SK-N-SH treated with all-trans-retinoic acid at 6 μM for 48 hours (cell line): ENCODE results near the gene ZNF33A.
"Not testable (repeated sequence)": the region's sequence is repeated elsewhere in the genome, so short reads cannot be mapped to it uniquely, and the experiment has no call there.

Source experiments
- ATAC-seq: fragments of 200-7000 bp; cut with Tn5 transposase; 3 replicates; pipeline ENCODE4 v1.9.1; 2020; ENCODE audit warnings: mild to moderate bottlenecking, moderate library complexity
- ARNTL ChIP-seq: fragments of 450-650 bp; formaldehyde crosslinking; IDR thresholded peaks from 2 replicates; pipeline ENCODE4 v1.5.0; 2020; ENCODE audit warnings: low read depth, mild to moderate bottlenecking, moderate library complexity, borderline replicate concordance
- CSDC2 ChIP-seq: fragments of 250-450 bp; sonication (Bioruptor Pico); IDR thresholded peaks from 2 replicates; pipeline ENCODE4 v1.5.0; 2020; ENCODE audit warnings: mild to moderate bottlenecking, moderate library complexity
- GLIS3 ChIP-seq: fragments of 250-450 bp; sonication (Bioruptor Pico); IDR thresholded peaks from 2 replicates; pipeline ENCODE4 v1.5.0; 2020; ENCODE audit warnings: mild to moderate bottlenecking, moderate library complexity
- ISL1 ChIP-seq: fragments of 250-450 bp; sonication (Bioruptor Pico); IDR thresholded peaks from 2 replicates; pipeline ENCODE4 v2.1.2; 2022; ENCODE audit warnings: mild to moderate bottlenecking, moderate library complexity
- OSR1 ChIP-seq: fragments of 250-450 bp; sonication (Bioruptor Pico); IDR thresholded peaks from 2 replicates; pipeline ENCODE4 v1.8.0; 2022; ENCODE audit warnings: moderate library complexity, mild to moderate bottlenecking, inconsistent platforms
- PPARA ChIP-seq: fragments of 250-450 bp; sonication (Bioruptor Pico); IDR thresholded peaks from 2 replicates; pipeline ENCODE4 v1.5.0; 2020; ENCODE audit warnings: mild to moderate bottlenecking, borderline replicate concordance
- RARB ChIP-seq: fragments of 250-450 bp; sonication (Bioruptor Pico); IDR thresholded peaks from 2 replicates; pipeline ENCODE4 v1.8.0; 2021; ENCODE audit warnings: mild to moderate bottlenecking, moderate library complexity
- SNAI2 ChIP-seq: fragments of 250-450 bp; sonication (Bioruptor Pico); IDR thresholded peaks from 2 replicates; pipeline ENCODE4 v1.5.0; 2020; ENCODE audit warnings: mild to moderate bottlenecking, moderate library complexity
- TCF4 ChIP-seq: fragments of 250-450 bp; sonication (Bioruptor Pico); IDR thresholded peaks from 2 replicates; pipeline ENCODE4 v1.8.0; 2021; ENCODE audit warnings: mild to moderate bottlenecking, moderate library complexity, borderline replicate concordance
- TOX ChIP-seq: fragments of 250-450 bp; sonication (Bioruptor Pico); IDR thresholded peaks from 2 replicates; pipeline ENCODE4 v1.8.0; 2021; ENCODE audit warnings: mild to moderate bottlenecking, moderate library complexity, borderline replicate concordance
- ZC3H10 ChIP-seq: fragments of 250-450 bp; sonication (Bioruptor Pico); IDR thresholded peaks from 2 replicates; pipeline ENCODE4 v1.5.1; 2021; ENCODE audit warnings: mild to moderate bottlenecking, moderate library complexity
- ZFP3 ChIP-seq: fragments of 250-450 bp; sonication (Bioruptor Pico); IDR thresholded peaks from 2 replicates; pipeline ENCODE4 v1.5.0; 2020; ENCODE audit warnings: mild to moderate bottlenecking, moderate library complexity
- ZFP30 ChIP-seq: fragments of 450-650 bp; formaldehyde crosslinking; IDR thresholded peaks from 2 replicates; pipeline ENCODE4 v1.5.0; 2022; ENCODE audit warnings: mild to moderate bottlenecking, moderate library complexity
- ZNF565 ChIP-seq: fragments of 450-650 bp; formaldehyde crosslinking; conservative IDR thresholded peaks from 2 replicates; pipeline ENCODE4 v1.5.0; 2020; ENCODE audit warnings: low read depth, mild to moderate bottlenecking, moderate library complexity
- ZNF70 ChIP-seq: fragments of 450-650 bp; formaldehyde crosslinking; IDR thresholded peaks from 2 replicates; pipeline ENCODE4 v1.5.0; 2020; ENCODE audit warnings: mild to moderate bottlenecking, moderate library complexity
- ZNF8 ChIP-seq: fragments of 450-650 bp; formaldehyde crosslinking; IDR thresholded peaks from 2 replicates; pipeline ENCODE4 v1.5.0; 2020; ENCODE audit warnings: mild to moderate bottlenecking, moderate library complexity
- TF ChIP-seq, protein P1 (sequence below): fragments of 250-450 bp; sonication (Bioruptor Pico); IDR thresholded peaks from 2 replicates; pipeline ENCODE4 v1.8.0; 2020; ENCODE audit warnings: mild to moderate bottlenecking, moderate library complexity, borderline replicate concordance
- TF ChIP-seq, protein P2 (sequence below): fragments of 250-450 bp; sonication (Bioruptor Pico); IDR thresholded peaks from 2 replicates; pipeline ENCODE4 v1.5.0; 2020; ENCODE audit warnings: mild to moderate bottlenecking, moderate library complexity
- TF ChIP-seq, protein P3 (sequence below): fragments of 250-450 bp; sonication (Bioruptor Pico); IDR thresholded peaks from 2 replicates; pipeline ENCODE4 v1.8.0; 2021; ENCODE audit warnings: low read depth, mild to moderate bottlenecking, moderate library complexity, borderline replicate concordance
- TF ChIP-seq, protein P4 (sequence below): fragments of 250-450 bp; sonication (Bioruptor Pico); IDR thresholded peaks from 2 replicates; pipeline ENCODE4 v1.5.1; 2020; ENCODE audit warnings: low read depth, mild to moderate bottlenecking, moderate library complexity
- TF ChIP-seq, protein P5 (sequence below): fragments of 250-450 bp; sonication (Bioruptor Pico); IDR thresholded peaks from 2 replicates; pipeline ENCODE4 v1.5.1; 2021; ENCODE audit warnings: mild to moderate bottlenecking, moderate library complexity

The ZNF33A gene

DNA sequence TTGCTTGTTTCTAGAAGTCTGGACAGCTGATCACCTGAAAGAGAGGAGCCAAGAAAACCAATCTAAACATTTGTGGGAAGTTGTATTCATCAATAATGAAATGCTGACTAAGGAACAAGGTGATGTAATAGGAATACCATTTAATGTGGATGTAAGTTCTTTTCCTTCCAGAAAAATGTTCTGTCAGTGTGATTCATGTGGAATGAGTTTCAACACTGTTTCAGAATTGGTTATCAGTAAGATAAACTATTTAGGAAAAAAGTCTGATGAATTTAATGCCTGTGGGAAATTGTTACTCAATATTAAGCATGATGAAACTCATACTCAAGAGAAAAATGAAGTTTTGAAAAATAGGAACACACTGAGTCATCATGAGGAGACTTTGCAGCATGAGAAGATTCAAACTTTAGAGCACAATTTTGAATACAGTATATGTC is 43.9 kb downstream of the ZNF33A start (continued):
- TF ChIP-seq TOX, result no peak

DNA sequence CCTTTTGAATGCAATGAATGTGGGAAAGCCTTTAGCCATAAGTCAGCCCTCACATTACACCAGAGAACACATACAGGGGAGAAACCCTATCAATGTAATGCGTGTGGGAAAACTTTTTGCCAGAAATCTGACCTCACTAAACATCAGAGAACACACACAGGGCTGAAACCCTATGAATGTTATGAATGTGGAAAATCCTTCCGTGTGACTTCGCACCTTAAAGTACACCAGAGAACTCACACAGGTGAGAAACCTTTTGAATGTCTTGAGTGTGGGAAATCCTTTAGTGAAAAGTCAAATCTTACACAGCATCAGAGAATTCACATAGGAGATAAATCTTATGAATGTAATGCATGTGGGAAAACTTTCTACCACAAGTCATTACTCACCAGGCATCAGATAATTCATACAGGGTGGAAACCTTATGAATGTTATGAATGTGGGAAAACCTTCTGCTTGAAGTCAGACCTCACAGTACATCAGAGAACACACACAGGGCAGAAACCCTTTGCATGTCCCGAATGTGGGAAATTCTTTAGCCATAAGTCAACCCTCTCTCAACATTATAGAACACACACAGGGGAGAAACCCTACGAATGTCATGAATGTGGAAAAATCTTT is 44.9 kb downstream of the ZNF33A start:
- ATAC-seq, result not testable (repeated sequence)

DNA sequence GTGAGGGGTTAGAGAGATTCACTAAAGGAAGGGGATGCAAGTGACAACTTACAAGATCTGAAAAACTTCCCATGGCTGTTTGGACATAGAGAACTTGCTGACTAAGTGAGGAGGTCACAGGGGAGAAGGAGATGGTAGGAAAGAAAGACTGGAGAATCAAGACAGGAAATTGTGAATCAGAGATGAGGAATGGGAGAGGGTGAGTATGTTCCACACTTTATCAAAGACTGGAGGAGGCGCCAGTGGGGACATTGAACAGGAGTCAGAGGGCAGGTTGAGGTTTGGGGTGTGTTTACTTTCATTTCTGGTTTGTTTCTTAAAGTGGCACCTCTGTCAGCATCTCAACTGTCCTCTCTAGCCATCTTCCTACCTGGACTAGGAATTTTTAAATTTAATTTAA is 59.2 kb downstream of the ZNF33A start:
- peak; percentile 61 for ATAC-seq

DNA sequence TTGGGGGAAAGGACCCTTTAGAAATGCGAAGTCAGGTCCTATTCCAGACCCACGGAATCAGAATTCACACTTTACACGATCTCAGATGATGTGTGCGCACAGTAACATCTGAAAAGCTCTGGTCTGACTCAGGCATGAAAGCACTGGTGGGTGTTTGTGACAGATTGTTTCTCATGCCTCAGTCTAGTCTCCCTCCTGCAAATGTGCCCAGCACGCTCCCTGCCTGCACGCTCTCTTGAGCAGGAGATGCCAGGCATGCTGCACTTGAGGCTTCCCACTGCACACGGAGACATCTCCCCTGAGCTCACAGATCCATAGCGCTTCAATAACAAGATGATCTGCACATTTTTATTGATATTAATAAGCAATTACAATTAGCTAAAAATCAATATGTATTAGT is 60.0 kb downstream of the ZNF33A start:
- TF ChIP-seq, protein P1, sequence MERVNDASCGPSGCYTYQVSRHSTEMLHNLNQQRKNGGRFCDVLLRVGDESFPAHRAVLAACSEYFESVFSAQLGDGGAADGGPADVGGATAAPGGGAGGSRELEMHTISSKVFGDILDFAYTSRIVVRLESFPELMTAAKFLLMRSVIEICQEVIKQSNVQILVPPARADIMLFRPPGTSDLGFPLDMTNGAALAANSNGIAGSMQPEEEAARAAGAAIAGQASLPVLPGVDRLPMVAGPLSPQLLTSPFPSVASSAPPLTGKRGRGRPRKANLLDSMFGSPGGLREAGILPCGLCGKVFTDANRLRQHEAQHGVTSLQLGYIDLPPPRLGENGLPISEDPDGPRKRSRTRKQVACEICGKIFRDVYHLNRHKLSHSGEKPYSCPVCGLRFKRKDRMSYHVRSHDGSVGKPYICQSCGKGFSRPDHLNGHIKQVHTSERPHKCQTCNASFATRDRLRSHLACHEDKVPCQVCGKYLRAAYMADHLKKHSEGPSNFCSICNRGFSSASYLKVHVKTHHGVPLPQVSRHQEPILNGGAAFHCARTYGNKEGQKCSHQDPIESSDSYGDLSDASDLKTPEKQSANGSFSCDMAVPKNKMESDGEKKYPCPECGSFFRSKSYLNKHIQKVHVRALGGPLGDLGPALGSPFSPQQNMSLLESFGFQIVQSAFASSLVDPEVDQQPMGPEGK (CRISPR knock-in tag), result no peak
- TF ChIP-seq ZNF70 (no peak), ZNF8 (CRISPR knock-in tag) (no peak), TCF4 (CRISPR knock-in tag) (no peak), ZC3H10 (CRISPR knock-in tag) (no peak), ISL1 (CRISPR knock-in tag) (no peak), TOX (no peak), GLIS3 (CRISPR knock-in tag) (no peak), RARB (CRISPR knock-in tag) (no peak)

DNA sequence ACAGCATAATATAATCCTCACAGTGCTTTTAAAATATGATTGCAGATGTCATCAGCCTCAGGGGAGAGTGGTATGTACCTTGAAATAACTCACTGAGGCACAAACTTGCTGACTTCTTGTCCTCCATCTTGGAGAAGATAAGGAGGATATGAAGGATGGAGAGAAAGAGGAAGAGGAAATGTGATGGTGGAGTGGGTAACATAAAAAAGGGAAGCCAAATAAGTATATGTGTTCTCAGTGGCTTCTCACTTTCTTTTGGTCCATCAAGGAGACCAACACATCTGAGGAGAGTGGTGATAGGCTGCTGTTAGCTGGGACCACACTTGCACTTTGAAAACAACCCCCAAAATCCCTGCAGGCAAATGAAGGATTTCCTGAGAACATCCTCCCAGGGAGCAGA is 62.1 kb downstream of the ZNF33A start:
- TF ChIP-seq ZNF565 (CRISPR knock-in tag) (no peak), ZNF70 (no peak), ZC3H10 (CRISPR knock-in tag) (no peak), ARNTL (no peak), SNAI2 (CRISPR knock-in tag) (no peak), CSDC2 (no peak), PPARA (CRISPR knock-in tag) (no peak), OSR1 (no peak), RARB (CRISPR knock-in tag) (no peak), ZFP3 (CRISPR knock-in tag) (no peak), ZNF8 (CRISPR knock-in tag) (no peak), TCF4 (CRISPR knock-in tag) (no peak), ZFP30 (CRISPR knock-in tag) (no peak)
- TF ChIP-seq, protein P2, sequence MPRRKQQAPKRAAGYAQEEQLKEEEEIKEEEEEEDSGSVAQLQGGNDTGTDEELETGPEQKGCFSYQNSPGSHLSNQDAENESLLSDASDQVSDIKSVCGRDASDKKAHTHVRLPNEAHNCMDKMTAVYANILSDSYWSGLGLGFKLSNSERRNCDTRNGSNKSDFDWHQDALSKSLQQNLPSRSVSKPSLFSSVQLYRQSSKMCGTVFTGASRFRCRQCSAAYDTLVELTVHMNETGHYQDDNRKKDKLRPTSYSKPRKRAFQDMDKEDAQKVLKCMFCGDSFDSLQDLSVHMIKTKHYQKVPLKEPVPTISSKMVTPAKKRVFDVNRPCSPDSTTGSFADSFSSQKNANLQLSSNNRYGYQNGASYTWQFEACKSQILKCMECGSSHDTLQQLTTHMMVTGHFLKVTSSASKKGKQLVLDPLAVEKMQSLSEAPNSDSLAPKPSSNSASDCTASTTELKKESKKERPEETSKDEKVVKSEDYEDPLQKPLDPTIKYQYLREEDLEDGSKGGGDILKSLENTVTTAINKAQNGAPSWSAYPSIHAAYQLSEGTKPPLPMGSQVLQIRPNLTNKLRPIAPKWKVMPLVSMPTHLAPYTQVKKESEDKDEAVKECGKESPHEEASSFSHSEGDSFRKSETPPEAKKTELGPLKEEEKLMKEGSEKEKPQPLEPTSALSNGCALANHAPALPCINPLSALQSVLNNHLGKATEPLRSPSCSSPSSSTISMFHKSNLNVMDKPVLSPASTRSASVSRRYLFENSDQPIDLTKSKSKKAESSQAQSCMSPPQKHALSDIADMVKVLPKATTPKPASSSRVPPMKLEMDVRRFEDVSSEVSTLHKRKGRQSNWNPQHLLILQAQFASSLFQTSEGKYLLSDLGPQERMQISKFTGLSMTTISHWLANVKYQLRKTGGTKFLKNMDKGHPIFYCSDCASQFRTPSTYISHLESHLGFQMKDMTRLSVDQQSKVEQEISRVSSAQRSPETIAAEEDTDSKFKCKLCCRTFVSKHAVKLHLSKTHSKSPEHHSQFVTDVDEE (CRISPR knock-in tag), result no peak
- TF ChIP-seq, protein P3, sequence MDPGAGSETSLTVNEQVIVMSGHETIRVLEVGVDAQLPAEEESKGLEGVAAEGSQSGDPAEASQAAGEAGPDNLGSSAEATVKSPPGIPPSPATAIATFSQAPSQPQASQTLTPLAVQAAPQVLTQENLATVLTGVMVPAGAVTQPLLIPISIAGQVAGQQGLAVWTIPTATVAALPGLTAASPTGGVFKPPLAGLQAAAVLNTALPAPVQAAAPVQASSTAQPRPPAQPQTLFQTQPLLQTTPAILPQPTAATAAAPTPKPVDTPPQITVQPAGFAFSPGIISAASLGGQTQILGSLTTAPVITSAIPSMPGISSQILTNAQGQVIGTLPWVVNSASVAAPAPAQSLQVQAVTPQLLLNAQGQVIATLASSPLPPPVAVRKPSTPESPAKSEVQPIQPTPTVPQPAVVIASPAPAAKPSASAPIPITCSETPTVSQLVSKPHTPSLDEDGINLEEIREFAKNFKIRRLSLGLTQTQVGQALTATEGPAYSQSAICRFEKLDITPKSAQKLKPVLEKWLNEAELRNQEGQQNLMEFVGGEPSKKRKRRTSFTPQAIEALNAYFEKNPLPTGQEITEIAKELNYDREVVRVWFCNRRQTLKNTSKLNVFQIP (CRISPR knock-in tag), result no peak
- TF ChIP-seq, protein P4, sequence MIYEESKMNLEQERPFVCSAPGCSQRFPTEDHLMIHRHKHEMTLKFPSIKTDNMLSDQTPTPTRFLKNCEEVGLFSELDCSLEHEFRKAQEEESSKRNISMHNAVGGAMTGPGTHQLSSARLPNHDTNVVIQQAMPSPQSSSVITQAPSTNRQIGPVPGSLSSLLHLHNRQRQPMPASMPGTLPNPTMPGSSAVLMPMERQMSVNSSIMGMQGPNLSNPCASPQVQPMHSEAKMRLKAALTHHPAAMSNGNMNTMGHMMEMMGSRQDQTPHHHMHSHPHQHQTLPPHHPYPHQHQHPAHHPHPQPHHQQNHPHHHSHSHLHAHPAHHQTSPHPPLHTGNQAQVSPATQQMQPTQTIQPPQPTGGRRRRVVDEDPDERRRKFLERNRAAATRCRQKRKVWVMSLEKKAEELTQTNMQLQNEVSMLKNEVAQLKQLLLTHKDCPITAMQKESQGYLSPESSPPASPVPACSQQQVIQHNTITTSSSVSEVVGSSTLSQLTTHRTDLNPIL (CRISPR knock-in tag), result no peak
- TF ChIP-seq, protein P5, sequence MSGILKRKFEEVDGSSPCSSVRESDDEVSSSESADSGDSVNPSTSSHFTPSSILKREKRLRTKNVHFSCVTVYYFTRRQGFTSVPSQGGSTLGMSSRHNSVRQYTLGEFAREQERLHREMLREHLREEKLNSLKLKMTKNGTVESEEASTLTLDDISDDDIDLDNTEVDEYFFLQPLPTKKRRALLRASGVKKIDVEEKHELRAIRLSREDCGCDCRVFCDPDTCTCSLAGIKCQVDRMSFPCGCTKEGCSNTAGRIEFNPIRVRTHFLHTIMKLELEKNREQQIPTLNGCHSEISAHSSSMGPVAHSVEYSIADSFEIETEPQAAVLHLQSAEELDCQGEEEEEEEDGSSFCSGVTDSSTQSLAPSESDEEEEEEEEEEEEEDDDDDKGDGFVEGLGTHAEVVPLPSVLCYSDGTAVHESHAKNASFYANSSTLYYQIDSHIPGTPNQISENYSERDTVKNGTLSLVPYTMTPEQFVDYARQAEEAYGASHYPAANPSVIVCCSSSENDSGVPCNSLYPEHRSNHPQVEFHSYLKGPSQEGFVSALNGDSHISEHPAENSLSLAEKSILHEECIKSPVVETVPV, result no peak
- TF ChIP-seq, protein P1 (CRISPR knock-in tag), result no peak
- no peak for ATAC-seq

More for the DNA sequence above, 60.0 kb downstream of the ZNF33A start:
- no peak for ATAC-seq
